ENCODE results near the gene RBPJL. TPM values are rescaled to one million over a fixed set of nuclear protein-coding genes. Genes with fewer than 3 reads are reported as not detected.
A peak's percentile ranks its signal among the peaks of the same experiment; 100 is the strongest.

RBPJL gene
- total and polyA plus RNA-seq, 2 of the 13 experiments (the other 11 are each of a cell fraction or from before 2014, with no cell fraction given) = not detected

DNA sequence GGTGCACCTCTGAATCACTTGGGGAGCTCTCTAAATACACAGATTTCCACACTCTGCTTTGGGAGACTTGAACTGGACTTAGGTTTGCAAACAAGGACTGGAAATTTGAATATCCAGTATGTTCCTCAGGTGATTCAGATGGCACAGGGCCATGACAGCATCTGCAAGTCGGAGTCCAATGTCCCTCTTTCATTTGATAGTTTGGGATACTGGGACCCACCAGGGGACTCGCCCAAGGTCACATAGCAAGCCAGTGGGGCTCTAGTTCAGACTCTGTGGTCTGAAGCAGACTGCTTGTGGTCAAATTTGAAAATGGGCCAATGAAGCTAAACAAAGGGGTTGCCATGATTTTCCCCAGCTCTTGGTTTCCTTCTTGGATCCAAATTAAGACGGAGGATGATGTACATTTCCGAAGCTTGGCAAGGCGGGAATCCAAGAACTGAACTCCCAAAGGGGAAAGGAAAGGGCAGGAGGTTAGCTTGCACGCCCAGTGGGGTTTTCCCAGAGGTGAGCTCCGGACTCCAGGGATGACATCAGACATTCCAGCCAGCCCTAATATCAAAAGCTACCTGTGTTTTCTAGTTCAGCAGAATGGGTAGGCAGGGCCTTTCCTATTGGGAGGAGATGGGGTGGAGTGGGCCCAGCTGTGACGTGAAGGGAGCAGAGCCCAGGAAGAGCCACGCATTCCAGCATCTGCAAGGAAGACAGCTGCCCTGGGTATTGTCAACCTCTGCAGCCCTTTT lies 52.9 kb downstream of the RBPJL start (continued):
- TF ChIP-seq, protein P1, sequence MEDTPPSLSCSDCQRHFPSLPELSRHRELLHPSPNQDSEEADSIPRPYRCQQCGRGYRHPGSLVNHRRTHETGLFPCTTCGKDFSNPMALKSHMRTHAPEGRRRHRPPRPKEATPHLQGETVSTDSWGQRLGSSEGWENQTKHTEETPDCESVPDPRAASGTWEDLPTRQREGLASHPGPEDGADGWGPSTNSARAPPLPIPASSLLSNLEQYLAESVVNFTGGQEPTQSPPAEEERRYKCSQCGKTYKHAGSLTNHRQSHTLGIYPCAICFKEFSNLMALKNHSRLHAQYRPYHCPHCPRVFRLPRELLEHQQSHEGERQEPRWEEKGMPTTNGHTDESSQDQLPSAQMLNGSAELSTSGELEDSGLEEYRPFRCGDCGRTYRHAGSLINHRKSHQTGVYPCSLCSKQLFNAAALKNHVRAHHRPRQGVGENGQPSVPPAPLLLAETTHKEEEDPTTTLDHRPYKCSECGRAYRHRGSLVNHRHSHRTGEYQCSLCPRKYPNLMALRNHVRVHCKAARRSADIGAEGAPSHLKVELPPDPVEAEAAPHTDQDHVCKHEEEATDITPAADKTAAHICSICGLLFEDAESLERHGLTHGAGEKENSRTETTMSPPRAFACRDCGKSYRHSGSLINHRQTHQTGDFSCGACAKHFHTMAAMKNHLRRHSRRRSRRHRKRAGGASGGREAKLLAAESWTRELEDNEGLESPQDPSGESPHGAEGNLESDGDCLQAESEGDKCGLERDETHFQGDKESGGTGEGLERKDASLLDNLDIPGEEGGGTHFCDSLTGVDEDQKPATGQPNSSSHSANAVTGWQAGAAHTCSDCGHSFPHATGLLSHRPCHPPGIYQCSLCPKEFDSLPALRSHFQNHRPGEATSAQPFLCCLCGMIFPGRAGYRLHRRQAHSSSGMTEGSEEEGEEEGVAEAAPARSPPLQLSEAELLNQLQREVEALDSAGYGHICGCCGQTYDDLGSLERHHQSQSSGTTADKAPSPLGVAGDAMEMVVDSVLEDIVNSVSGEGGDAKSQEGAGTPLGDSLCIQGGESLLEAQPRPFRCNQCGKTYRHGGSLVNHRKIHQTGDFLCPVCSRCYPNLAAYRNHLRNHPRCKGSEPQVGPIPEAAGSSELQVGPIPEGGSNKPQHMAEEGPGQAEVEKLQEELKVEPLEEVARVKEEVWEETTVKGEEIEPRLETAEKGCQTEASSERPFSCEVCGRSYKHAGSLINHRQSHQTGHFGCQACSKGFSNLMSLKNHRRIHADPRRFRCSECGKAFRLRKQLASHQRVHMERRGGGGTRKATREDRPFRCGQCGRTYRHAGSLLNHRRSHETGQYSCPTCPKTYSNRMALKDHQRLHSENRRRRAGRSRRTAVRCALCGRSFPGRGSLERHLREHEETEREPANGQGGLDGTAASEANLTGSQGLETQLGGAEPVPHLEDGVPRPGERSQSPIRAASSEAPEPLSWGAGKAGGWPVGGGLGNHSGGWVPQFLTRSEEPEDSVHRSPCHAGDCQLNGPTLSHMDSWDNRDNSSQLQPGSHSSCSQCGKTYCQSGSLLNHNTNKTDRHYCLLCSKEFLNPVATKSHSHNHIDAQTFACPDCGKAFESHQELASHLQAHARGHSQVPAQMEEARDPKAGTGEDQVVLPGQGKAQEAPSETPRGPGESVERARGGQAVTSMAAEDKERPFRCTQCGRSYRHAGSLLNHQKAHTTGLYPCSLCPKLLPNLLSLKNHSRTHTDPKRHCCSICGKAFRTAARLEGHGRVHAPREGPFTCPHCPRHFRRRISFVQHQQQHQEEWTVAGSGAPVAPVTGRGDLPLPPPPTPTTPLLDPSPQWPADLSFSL (CRISPR knock-in tag; IDR thresholded peaks at IDR 0.05) = 0 out of 2 replicates have a peak, but pooled peaks have one; percentile 5
- no peak for TF ChIP-seq ZNF577 (CRISPR knock-in tag; IDR thresholded peaks at IDR 0.05; ENCODE audit: borderline replicate concordance, low read depth)
- no peak for TF ChIP-seq KDM4B (CRISPR knock-in tag; IDR thresholded peaks at IDR 0.05)
- TF ChIP-seq, protein P2, sequence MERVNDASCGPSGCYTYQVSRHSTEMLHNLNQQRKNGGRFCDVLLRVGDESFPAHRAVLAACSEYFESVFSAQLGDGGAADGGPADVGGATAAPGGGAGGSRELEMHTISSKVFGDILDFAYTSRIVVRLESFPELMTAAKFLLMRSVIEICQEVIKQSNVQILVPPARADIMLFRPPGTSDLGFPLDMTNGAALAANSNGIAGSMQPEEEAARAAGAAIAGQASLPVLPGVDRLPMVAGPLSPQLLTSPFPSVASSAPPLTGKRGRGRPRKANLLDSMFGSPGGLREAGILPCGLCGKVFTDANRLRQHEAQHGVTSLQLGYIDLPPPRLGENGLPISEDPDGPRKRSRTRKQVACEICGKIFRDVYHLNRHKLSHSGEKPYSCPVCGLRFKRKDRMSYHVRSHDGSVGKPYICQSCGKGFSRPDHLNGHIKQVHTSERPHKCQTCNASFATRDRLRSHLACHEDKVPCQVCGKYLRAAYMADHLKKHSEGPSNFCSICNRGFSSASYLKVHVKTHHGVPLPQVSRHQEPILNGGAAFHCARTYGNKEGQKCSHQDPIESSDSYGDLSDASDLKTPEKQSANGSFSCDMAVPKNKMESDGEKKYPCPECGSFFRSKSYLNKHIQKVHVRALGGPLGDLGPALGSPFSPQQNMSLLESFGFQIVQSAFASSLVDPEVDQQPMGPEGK (CRISPR knock-in tag; IDR thresholded peaks at IDR 0.05) = no peak
- TF ChIP-seq, protein P3, sequence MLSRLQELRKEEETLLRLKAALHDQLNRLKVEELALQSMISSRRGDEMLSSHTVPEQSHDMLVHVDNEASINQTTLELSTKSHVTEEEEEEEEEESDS (CRISPR knock-in tag; IDR thresholded peaks at IDR 0.05; ENCODE audit: borderline replicate concordance) = 0 out of 2 replicates have a peak, but pooled peaks have one; percentile 39
- no peak for TF ChIP-seq POGZ (CRISPR knock-in tag; IDR thresholded peaks at IDR 0.05)
- TF ChIP-seq MED8 (CRISPR knock-in tag; IDR thresholded peaks at IDR 0.05; ENCODE audit: insufficient replicate concordance) = peak; percentile 39
- no peak for TF ChIP-seq ZNF564 (CRISPR knock-in tag; IDR thresholded peaks at IDR 0.05)
- no peak for TF ChIP-seq WIZ (CRISPR knock-in tag; IDR thresholded peaks at IDR 0.05)
- TF ChIP-seq, protein P4, sequence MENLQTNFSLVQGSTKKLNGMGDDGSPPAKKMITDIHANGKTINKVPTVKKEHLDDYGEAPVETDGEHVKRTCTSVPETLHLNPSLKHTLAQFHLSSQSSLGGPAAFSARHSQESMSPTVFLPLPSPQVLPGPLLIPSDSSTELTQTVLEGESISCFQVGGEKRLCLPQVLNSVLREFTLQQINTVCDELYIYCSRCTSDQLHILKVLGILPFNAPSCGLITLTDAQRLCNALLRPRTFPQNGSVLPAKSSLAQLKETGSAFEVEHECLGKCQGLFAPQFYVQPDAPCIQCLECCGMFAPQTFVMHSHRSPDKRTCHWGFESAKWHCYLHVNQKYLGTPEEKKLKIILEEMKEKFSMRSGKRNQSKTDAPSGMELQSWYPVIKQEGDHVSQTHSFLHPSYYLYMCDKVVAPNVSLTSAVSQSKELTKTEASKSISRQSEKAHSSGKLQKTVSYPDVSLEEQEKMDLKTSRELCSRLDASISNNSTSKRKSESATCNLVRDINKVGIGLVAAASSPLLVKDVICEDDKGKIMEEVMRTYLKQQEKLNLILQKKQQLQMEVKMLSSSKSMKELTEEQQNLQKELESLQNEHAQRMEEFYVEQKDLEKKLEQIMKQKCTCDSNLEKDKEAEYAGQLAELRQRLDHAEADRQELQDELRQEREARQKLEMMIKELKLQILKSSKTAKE (CRISPR knock-in tag; IDR thresholded peaks at IDR 0.05; ENCODE audit: borderline replicate concordance) = no peak
- no peak for TF ChIP-seq MYNN (CRISPR knock-in tag; IDR thresholded peaks at IDR 0.05; ENCODE audit: low read depth)
- no peak for TF ChIP-seq MATR3 (CRISPR knock-in tag; IDR thresholded peaks at IDR 0.05)
- TF ChIP-seq TMF1 (CRISPR knock-in tag; IDR thresholded peaks at IDR 0.05; ENCODE audit: low read depth) = no peak; the same call in 1 of the 2 replicates
- TF ChIP-seq SYNCRIP (IDR thresholded peaks at IDR 0.05; ENCODE audit: insufficient read depth, low read depth, low read length) = no peak
- peak; percentile 60; the same call in 1 of the 2 replicates for TF ChIP-seq YEATS4 (CRISPR knock-in tag; IDR thresholded peaks at IDR 0.05; ENCODE audit: borderline replicate concordance)
- TF ChIP-seq, protein P5, sequence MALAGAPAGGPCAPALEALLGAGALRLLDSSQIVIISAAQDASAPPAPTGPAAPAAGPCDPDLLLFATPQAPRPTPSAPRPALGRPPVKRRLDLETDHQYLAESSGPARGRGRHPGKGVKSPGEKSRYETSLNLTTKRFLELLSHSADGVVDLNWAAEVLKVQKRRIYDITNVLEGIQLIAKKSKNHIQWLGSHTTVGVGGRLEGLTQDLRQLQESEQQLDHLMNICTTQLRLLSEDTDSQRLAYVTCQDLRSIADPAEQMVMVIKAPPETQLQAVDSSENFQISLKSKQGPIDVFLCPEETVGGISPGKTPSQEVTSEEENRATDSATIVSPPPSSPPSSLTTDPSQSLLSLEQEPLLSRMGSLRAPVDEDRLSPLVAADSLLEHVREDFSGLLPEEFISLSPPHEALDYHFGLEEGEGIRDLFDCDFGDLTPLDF (CRISPR knock-in tag; IDR thresholded peaks at IDR 0.05) = 0 out of 2 replicates have a peak, but pooled peaks have one; percentile 64

Measured in HepG2 (cell line).